ENCODE measurements around the gene MRPS34.

MRPS34 gene

DNA sequence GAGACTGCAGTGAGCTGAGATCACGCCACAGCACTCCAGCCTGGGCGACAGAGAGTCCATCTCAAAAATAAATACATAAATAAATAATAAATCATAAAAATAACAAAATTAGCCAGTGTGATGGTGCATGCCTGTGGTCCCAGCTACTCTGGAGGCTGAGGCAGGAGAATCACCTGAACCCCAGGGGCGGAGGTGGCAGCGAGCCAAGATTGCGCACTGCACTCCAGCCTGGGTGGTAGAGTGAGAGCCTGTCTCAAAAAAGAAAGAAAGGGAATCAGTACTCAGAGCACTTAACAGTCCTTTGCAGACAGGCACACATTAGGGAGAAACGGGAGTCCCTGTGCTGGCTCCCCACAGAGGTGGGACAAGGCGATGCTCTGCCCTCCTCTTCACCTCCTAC, 41.9 kb downstream of the MRPS34 start:
- no peaks in the 10 kb centered on the region for H3K4me1 Mint-ChIP-seq
- no peaks in the 10 kb centered on the region for H3K27me3 Mint-ChIP-seq
- peaks cover 22% of the 10 kb centered on the region for H3K36me3 Mint-ChIP-seq
- no peaks in the 10 kb centered on the region for H3K9me3 Mint-ChIP-seq
- no peak for DNase-seq
- no peak overlapping the region for H3K4me3 Mint-ChIP-seq
- H3K27ac Mint-ChIP-seq, result no peak overlapping the region
- CTCF ChIA-PET, result no interaction called here

DNA sequence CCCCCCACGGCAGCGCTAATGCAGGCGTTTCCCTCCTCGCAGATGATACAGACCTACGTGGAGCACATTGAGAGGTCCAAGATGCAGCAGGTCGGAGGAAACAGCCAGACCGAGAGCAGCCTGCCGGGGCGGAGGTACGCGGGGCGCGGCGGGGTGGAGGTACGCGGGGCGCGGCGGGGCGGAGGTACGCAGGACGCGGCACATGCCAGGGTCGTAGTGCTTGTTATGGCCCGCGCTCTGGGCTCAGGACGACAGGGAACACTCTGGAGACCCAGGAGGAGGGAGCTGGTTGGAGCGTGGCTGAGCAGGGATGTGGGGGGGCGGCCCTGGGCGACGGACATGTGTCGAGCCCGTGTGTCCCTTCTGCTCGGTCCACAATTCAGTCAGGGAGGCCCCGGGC, 43.5 kb downstream of the MRPS34 start:
- CTCF ChIA-PET, result interaction anchor here (1.3 kb wide), 1 partner anchor 24 kb away, joined by 4 read pairs; the partner anchor contains the start of gene MAPK8IP3
- Mint-ChIP-seq H3K36me3 (peaks cover 25% of the 10 kb centered on the region), H3K9me3 (no peaks in the 10 kb centered on the region), H3K27me3 (no peaks in the 10 kb centered on the region), H3K4me1 (no peaks in the 10 kb centered on the region), H3K4me3 (no peak overlapping the region), H3K27ac (no peak overlapping the region)
- DNase-seq, result no peak

DNA sequence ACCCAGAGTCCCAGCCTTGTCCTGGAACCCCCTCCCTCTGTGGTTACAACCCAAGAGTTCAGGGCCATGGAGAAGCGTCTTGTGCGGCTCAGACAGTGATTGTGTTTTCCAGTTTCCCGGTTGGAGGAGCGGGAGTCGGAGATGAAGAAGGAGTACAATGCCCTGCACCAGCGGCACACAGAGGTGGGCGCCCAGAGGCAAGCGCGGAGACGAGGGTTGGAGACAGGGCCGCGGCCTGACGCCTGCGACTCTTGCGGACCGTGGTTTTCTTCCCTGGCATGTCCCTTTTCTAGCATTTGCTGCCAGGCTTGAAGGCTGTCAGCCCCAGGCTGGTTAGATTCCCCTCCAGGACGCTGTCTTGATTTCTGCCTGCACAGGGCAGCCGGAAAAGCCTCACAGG, 43.9 kb downstream of the MRPS34 start:
- Mint-ChIP-seq H3K27ac (no peak overlapping the region), H3K4me1 (no peaks in the 10 kb centered on the region)
- CTCF ChIA-PET, result interaction anchor here (1.3 kb wide), 1 partner anchor 23 kb away, joined by 4 read pairs; the partner anchor contains the start of gene MAPK8IP3

DNA sequence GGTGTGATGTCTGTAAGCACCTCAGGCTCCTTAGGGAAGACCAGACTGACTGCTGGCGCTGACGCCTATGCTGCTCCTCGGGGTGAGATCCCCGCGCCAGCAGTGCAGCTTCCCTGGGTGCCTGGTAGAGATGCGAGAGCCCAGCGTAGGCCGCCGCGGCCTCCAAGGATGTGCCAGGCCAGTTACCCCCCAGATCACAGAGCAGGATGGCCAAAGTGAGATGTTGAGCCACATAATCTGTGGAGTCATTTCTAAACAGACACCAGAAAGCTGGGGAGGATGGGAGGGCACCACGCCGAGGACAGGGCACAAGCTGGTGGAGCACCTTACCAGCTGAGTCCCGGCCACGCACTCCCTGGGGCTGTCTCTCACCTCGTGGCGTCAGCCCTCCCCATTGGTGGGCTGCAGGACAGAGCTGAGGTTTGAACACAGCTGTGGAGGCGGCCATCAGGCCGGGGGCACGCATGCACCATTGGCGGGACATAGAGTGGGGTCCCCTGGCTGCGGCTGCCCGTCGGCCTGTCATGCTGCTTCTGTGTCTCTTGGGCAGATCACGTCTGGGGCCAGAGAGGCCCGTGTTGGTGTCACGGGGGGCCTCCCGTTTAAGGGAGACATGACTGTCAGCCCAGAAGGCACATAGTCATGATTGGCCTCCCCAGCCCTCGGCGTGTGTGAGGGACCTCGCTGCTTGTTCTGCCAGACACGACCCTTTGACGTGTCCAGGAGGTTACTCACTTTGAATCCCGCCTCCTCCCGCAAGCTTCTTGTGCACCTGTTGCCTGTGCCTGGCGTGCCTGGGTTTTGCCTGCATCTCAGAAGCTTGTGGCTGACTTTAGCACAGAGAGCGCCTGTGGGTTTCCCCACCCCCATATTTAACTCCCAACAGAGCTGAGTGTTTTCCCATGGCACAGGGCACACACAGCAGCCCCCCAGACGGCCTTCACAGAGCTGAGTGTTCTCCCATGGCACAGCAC, 45.0 kb downstream of the MRPS34 start:
- CTCF ChIA-PET, result no interaction called here
- Mint-ChIP-seq H3K4me3 (no peak overlapping the region), H3K27ac (peak overlapping the region; percentile 4), H3K27me3 (no peaks in the 10 kb centered on the region), H3K36me3 (peaks cover 22% of the 10 kb centered on the region), H3K4me1 (peaks cover 9% of the 10 kb centered on the region), H3K9me3 (no peaks in the 10 kb centered on the region)
- DNase-seq, result no peak

More for the DNA sequence above, 43.9 kb downstream of the MRPS34 start:
- Mint-ChIP-seq H3K36me3 (peaks cover 25% of the 10 kb centered on the region), H3K27me3 (no peaks in the 10 kb centered on the region), H3K4me3 (no peak overlapping the region), H3K9me3 (no peaks in the 10 kb centered on the region)
- no peak for DNase-seq

DNA sequence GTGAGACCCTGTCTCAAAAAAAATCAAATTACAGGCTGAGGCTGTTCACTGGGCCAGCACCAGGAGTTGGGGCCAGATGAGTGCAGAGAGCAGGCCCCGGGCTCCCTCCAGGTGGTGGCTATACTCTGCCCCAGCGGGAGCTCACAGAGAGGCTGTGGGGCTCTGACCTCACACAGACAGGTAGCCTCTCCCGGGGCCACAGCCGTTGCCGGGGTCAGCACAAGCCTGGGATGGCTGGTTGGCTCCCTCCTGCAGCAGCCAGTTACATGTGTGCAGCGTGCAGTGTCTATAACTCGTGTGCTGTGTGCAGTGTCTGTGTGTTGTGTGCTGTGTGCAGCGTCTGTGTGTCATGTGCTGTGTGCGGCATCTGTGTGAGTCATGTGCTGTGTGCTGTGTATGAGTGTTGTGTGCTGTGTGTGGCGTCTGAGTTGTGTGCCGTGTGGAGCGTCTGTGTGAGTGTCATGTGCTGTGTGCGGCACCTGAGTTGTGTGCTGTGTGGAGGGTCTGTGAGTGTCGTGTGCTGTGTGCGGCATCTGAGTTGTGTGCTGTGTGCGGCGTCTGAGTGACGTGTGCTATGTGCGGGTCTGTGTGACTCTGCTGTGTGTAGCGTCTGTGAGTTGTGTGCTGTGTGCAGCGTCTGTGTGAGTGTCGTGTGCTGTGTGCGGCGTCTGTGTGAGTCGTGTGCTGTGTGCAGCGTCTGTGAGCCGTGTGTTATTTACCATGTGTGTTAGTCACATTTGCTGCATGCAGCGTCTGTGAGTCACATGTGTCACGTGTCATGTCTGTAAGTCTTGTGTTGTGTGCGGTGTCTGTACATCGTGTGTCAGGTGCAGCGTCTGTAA, 46.1 kb downstream of the MRPS34 start:
- no peak for DNase-seq
- Mint-ChIP-seq H3K27me3 (no peaks in the 10 kb centered on the region), H3K27ac (peak overlapping the region; percentile 4), H3K9me3 (no peaks in the 10 kb centered on the region), H3K4me3 (no peak overlapping the region), H3K4me1 (peaks cover 19% of the 10 kb centered on the region), H3K36me3 (peaks cover 21% of the 10 kb centered on the region)
- CTCF ChIA-PET, result no interaction called here

DNA sequence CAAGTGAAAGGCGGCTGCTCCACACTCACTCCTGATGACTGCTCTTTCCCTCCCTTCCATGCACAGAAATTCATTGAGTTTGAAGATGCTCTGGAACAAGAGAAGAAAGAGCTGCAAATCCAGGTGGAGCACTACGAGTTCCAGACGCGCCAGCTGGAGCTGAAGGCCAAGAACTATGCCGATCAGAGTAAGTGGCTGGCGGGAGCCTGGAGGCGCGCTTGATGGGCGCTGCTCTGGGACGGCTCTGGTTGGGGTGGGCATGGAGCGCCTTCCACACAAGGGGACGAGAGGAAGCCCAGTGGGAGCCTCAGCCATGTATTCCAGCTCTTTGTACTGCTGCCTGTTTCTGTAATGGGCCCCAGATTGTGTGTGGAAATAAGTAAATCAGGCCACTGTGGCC, 48.4 kb downstream of the MRPS34 start:
- Mint-ChIP-seq H3K4me3 (no peak overlapping the region), H3K36me3 (peaks cover 21% of the 10 kb centered on the region), H3K9me3 (no peaks in the 10 kb centered on the region), H3K27me3 (no peaks in the 10 kb centered on the region), H3K27ac (no peak overlapping the region), H3K4me1 (peaks cover 38% of the 10 kb centered on the region)
- DNase-seq, result no peak
- CTCF ChIA-PET, result interaction anchor here (1.0 to 1.5 kb wide), 4 partner anchors 14 to 23 kb away, joined by 3 to 5 read pairs (median 4); no protein-coding TSS in a partner anchor

DNA sequence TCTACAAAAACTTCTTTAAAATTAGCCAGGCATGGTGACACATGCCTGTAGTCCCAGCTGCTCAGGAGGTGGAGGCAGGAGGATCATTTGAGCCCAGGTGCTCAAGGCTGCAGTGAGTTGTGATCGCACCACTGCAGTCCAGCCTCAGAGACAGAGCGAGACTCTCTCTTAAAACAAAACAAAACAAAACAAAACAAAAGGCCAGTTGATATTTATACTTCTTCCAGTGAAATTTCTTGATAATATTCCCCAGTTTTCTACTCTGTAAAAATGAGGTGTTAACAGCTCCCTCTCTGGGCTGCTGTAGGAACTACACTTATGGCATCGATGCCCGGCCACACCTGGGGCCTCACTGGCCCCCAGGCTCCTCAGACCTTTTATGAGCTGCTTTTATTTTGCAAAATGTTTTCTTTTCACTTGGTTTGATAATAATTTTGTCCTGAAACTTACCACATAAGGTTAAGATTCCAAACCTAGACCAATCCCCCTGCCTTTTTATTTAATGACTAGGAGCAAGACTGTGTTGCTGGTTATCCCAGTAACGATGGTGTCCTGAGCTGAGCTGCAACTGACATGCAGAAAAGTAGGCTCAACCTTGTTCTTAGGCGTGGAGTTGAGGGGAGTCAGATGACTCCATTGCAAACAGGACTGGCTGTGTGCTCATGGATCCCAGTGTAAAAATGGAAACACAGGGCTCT, 49.3 kb downstream of the MRPS34 start:
- DNase-seq, result peak; percentile 64
- H3K4me3 Mint-ChIP-seq, result no peak overlapping the region
- H3K9me3 Mint-ChIP-seq, result no peaks in the 10 kb centered on the region
- H3K27ac Mint-ChIP-seq, result peak overlapping the region; percentile 72
- CTCF ChIA-PET, result interaction anchor here (0.6 to 1.4 kb wide), 11 partner anchors 13 to 621 kb away, joined by 3 to 4 read pairs (median 3); no protein-coding TSS in a partner anchor
- H3K4me1 Mint-ChIP-seq, result peaks cover 46% of the 10 kb centered on the region
- peaks cover 17% of the 10 kb centered on the region for H3K36me3 Mint-ChIP-seq
- H3K27me3 Mint-ChIP-seq, result no peaks in the 10 kb centered on the region

All from activated naive CD4-positive, alpha-beta T cell treated with anti-CD3 and anti-CD28 coated beads, Interleukin-2, amount 10 ng/mL, durations not matched to agents 7 days and 5 days (primary cell).